Esophagus muscularis mucosa (tissue), 4 donors: ENCODE results near the gene PYGB. TPM values are rescaled to one million over a fixed set of nuclear protein-coding genes. Genes with fewer than 3 reads are reported as not detected.

Experiments used
- DNase-seq: peaks from one replicate; pipeline ENCODE4 v3.0.0-alpha.2; 2017; ENCODE audit errors: extremely low spot score
- H3K27ac ChIP-seq, 4 donors: fragments of 200-600 bp; sonication (generic); replicated peaks in 1 of 4; 1 replicate in 3 of 4; 2 replicates in 1 of 4; pipeline ENCODE4 v1.5.1; 2016 to 2019; ENCODE audit warnings: mild to moderate bottlenecking in 1 of 4
- H3K27me3 ChIP-seq, 4 donors: fragments of 200-600 bp; sonication (generic); one replicate each; pipeline versions ENCODE4 v1.5.1 to v1.6.0; 2016 to 2019
- H3K36me3 ChIP-seq, 4 donors: fragments of 200-600 bp; sonication (generic); one replicate each; pipeline ENCODE4 v1.5.1; 2016 to 2019
- H3K4me1 ChIP-seq, 4 donors: fragments of 200-600 bp; sonication (generic); one replicate each; pipeline ENCODE4 v1.5.1; 2016 to 2019
- H3K4me3 ChIP-seq, 4 donors: fragments of 200-600 bp; sonication (generic); 1 replicate in 2 of 4; 2 replicates in 2 of 4; pipeline ENCODE4 v1.5.1; 2016 to 2019; ENCODE audit warnings: mild to moderate bottlenecking in 4 of 4, moderate library complexity in 1 of 4
- H3K9me3 ChIP-seq, 4 donors: fragments of 200-600 bp; sonication (generic); 1 replicate in 3 of 4; 2 replicates in 1 of 4; pipeline ENCODE4 v1.5.1; 2016 to 2019
- EP300 ChIP-seq: sonication (generic); formaldehyde crosslinking; IDR thresholded peaks from one replicate; pipeline ENCODE4 v1.6.1; 2017; ENCODE audit warnings: antibody characterized with exemption
- POLR2A ChIP-seq: fragments of 450-650 bp; IDR thresholded peaks from one replicate; pipeline ENCODE4 v1.6.1; 2017; ENCODE audit warnings: antibody characterized with exemption, moderate library complexity, mild to moderate bottlenecking, low read depth
- POLR2AphosphoS5 ChIP-seq, 2 donors: sonication (generic); formaldehyde crosslinking; IDR thresholded peaks; one replicate each; pipeline ENCODE4 v1.6.1; 2017; ENCODE audit warnings: antibody characterized with exemption in 2 of 2
- WGBS: methylation state at CpG from one replicate; pipeline ENCODE4 v1.1.5; 2018; 5-methylcytosine and 5-hydroxymethylcytosine counted together
- intact Hi-C: fragments of 100-400 bp; cut with DNase I; formaldehyde crosslinking; loops from one replicate; pipeline ENCODE4 v1.15.1; 2023
- total RNA-seq, 4 donors: library from RNA; depleted of rRNA; stranded (reverse); fragments of >200 nt; gene quantifications; one replicate each; pipeline versions ENCODE4 v1.1.0 to v1.2.1, GENCODE V29; 2016
- TF ChIP-seq, protein P1 (sequence below), 3 experiments: fragments of 200-600 bp in 2 of 3; fragments of 450-650 bp in 1 of 3; sonication (generic) in 2 of 3; IDR thresholded peaks; one replicate each; pipeline ENCODE4 v1.5.1; 2017 to 2019; ENCODE audit warnings: antibody characterized with exemption in 3 of 3, mild to moderate bottlenecking in 2 of 3, moderate library complexity in 1 of 3

The PYGB gene
- total RNA-seq, 4 donors from 2014 or later: 398 to 632 (median 462) TPM

DNA sequence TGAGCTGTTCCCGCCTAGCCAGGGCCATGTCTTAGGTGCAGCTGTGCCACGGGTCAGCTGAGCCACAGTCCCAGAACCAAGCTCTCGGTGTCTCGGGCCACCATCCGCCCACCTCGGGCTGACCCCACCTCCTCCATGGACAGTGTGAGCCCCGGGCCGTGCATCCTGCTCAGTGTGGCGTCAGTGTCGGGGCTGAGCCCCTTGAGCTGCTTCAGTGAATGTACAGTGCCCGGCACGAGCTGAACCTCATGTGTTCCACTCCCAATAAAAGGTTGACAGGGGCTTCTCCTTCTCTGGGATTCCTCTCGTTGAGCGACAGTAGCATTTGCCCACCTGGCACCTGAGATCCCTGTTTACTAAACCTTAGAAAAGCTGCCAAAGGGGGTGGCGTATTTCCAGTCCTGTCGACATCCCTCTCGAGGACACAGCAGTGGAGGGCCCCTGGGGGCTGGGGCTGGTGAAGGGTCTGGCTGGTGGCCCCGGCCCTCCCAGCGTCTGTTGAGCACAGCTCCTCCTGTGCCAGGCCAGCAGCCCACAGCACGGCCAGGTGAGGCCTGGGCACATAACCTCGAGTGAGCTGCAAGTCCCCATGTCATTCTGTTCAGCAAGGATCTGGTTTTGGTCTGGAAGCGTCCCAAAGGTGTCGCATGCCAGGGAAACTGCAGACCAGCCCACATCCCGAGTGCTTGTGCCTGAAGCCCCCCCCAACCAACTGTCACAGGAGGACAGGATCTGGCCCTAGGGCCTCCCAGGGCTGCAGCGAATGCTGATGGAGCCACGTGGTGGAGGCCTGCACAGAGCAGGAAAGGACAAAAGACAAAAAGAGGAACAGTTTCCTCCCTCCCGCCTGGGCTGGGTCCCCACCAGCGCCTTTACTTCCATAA lies 21.2 kb upstream of the PYGB start:
- 69% methylated on average over 16 of the region's 28 CpGs for WGBS
- H3K27me3 ChIP-seq: no peaks in the 10 kb centered on the region
- peaks cover 58 to 75% (median 69%) of the 10 kb centered on the region in 4 donors for H3K4me1 ChIP-seq
- no peaks in the 10 kb centered on the region for H3K9me3 ChIP-seq
- TF ChIP-seq POLR2AphosphoS5 (IDR thresholded peaks at IDR 0.05) (peak in 1 of 2 donors; percentile 26), EP300 (no peak), POLR2A (no peak)
- peak overlapping the region in 1 of 4 donors; percentile 22 for H3K4me3 ChIP-seq
- H3K27ac ChIP-seq: peak overlapping the region; percentile 85 to 94 (median 91)
- intact Hi-C loops: no loop called here
- peaks cover 0 to 38% (median 26%) of the 10 kb centered on the region in 4 donors for H3K36me3 ChIP-seq
- DNase-seq: no peak

- Histone ChIP-seq H3K36me3 (peaks cover 0 to 31% (median 23%) of the 10 kb centered on the region in 4 donors), H3K4me1 (peaks cover 57 to 78% (median 63%) of the 10 kb centered on the region in 4 donors), H3K27ac (peak overlapping the region; percentile 85 to 94 (median 91)), H3K4me3 (peak overlapping the region in 1 of 4 donors; percentile 22), H3K27me3 (no peaks in the 10 kb centered on the region), H3K9me3 (no peaks in the 10 kb centered on the region)
- 29% methylated on average over 9 of the region's 12 CpGs for WGBS
- intact Hi-C loops: no loop called here
- TF ChIP-seq, protein P1, sequence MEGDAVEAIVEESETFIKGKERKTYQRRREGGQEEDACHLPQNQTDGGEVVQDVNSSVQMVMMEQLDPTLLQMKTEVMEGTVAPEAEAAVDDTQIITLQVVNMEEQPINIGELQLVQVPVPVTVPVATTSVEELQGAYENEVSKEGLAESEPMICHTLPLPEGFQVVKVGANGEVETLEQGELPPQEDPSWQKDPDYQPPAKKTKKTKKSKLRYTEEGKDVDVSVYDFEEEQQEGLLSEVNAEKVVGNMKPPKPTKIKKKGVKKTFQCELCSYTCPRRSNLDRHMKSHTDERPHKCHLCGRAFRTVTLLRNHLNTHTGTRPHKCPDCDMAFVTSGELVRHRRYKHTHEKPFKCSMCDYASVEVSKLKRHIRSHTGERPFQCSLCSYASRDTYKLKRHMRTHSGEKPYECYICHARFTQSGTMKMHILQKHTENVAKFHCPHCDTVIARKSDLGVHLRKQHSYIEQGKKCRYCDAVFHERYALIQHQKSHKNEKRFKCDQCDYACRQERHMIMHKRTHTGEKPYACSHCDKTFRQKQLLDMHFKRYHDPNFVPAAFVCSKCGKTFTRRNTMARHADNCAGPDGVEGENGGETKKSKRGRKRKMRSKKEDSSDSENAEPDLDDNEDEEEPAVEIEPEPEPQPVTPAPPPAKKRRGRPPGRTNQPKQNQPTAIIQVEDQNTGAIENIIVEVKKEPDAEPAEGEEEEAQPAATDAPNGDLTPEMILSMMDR (IDR thresholded peaks at IDR 0.05): no peak
- TF ChIP-seq POLR2AphosphoS5 (IDR thresholded peaks at IDR 0.05): peak in 1 of 2 donors; percentile 68
- no peak for DNase-seq
These were observed 20.5 kb upstream of the PYGB start for GRCh38 chr20:25227317-25227831.

- Histone ChIP-seq H3K36me3 (peaks cover 0 to 14% (median 10%) of the 10 kb centered on the region in 4 donors), H3K27me3 (no peaks in the 10 kb centered on the region), H3K9me3 (no peaks in the 10 kb centered on the region), H3K4me1 (peaks cover 59 to 94% (median 79%) of the 10 kb centered on the region in 4 donors), H3K4me3 (no peak overlapping the region), H3K27ac (peak overlapping the region; percentile 85 to 94 (median 91))
- intact Hi-C loops: no loop called here
- no peak for DNase-seq
- TF ChIP-seq POLR2AphosphoS5 (IDR thresholded peaks at IDR 0.05) (no peak), EP300 (no peak), POLR2A (no peak)
- TF ChIP-seq, protein P1 (IDR thresholded peaks at IDR 0.05): no peak
- WGBS: 72% methylated on average over 21 of the region's 23 CpGs
These were observed 18.3 kb upstream of the PYGB start for GRCh38 chr20:25229486-25230165.

GRCh38 chr20:25230166-25230831 lies 17.6 kb upstream of the PYGB start:
- no peaks in the 10 kb centered on the region for H3K9me3 ChIP-seq
- peak overlapping the region; percentile 85 to 94 (median 91) for H3K27ac ChIP-seq
- H3K36me3 ChIP-seq: peaks cover 0 to 9% (median 4%) of the 10 kb centered on the region in 4 donors
- no peak for DNase-seq
- H3K4me1 ChIP-seq: peaks cover 56 to 93% (median 82%) of the 10 kb centered on the region in 4 donors
- intact Hi-C loops: no loop called here
- H3K4me3 ChIP-seq: no peak overlapping the region
- no peaks in the 10 kb centered on the region for H3K27me3 ChIP-seq
- WGBS: 56% methylated on average over 8 of the region's 8 CpGs
- TF ChIP-seq POLR2AphosphoS5 (IDR thresholded peaks at IDR 0.05): peak in 1 of 2 donors; percentile 43
- TF ChIP-seq, protein P1 (IDR thresholded peaks at IDR 0.05): no peak
- no peak for TF ChIP-seq POLR2A
- peak; percentile 47 for TF ChIP-seq EP300
